Neuron (in vitro differentiated cells): Measurements from ENCODE around the gene CH25H.
"Not testable (repeated sequence)": the region's sequence is repeated elsewhere in the genome, so short reads cannot be mapped to it uniquely, and the experiment has no call there.

Source experiments
- H2AFZ ChIP-seq: one replicate; pipeline ENCODE4 v1.6.1; 2013; ENCODE audit warnings: low read depth, mild to moderate bottlenecking, inconsistent platforms, low read length, moderate library complexity
- H3K27me3 ChIP-seq: one replicate; pipeline ENCODE4 v1.6.1; 2013; ENCODE audit warnings: low read length; ENCODE audit not compliant: insufficient read depth
- H3K36me3 ChIP-seq: one replicate; pipeline ENCODE4 v1.6.1; 2013; ENCODE audit warnings: low read length; ENCODE audit not compliant: insufficient read depth
- H3K4me1 ChIP-seq: one replicate; pipeline ENCODE4 v1.6.1; 2013; ENCODE audit warnings: low read length; ENCODE audit not compliant: insufficient read depth
- H3K4me3 ChIP-seq: 2 replicates; pipeline ENCODE4 v1.5.1; 2013; ENCODE audit warnings: mild to moderate bottlenecking, low read length, moderate library complexity
- H3K9me3 ChIP-seq: one replicate; pipeline ENCODE4 v1.6.1; 2013; ENCODE audit warnings: low read length

CH25H gene

GRCh38 chr10:89207181-89207800, at the start of gene CH25H:
Gene CH25H, minus strand, starts transcription at chr10:89207317. Its CDS starts 25 bp downstream, at chr10:89207292.
- Histone ChIP-seq H3K4me1 (peaks cover 16% of the 10 kb centered on the region), H2AFZ (peak within 1 kb of the TSS; percentile 74), H3K4me3 (peak within 1 kb of the TSS; percentile 33), H3K36me3 (no peaks in the 10 kb centered on the region), H3K27me3 (peaks cover 71% of the 10 kb centered on the region), H3K9me3 (no peaks in the 10 kb centered on the region)

- Histone ChIP-seq H3K27me3 (no peaks in the 10 kb centered on the region), H3K36me3 (no peaks in the 10 kb centered on the region), H3K4me3 (no peak overlapping the region), H3K9me3 (peaks cover 7% of the 10 kb centered on the region), H2AFZ (no peak overlapping the region), H3K4me1 (peaks cover 4% of the 10 kb centered on the region)
These were observed 49.2 kb upstream of the CH25H start for GRCh38 chr10:89256340-89256739.

- no peaks in the 10 kb centered on the region for H3K36me3 ChIP-seq
- H3K9me3 ChIP-seq: peaks cover 7% of the 10 kb centered on the region
These were observed 48.7 kb upstream of the CH25H start for GRCh38 chr10:89255793-89256192.

GRCh38 chr10:89255091-89255579, 48.0 kb upstream of the CH25H start:
- not testable (repeated sequence) for H3K4me3 ChIP-seq, H3K9me3 ChIP-seq, H3K27me3 ChIP-seq, H2AFZ ChIP-seq, H3K36me3 ChIP-seq, H3K4me1 ChIP-seq

More at GRCh38 chr10:89255793-89256192, 48.7 kb upstream of the CH25H start:
- H3K27me3 ChIP-seq: no peaks in the 10 kb centered on the region
- H2AFZ ChIP-seq: no peak overlapping the region
- no peak overlapping the region for H3K4me3 ChIP-seq
- H3K4me1 ChIP-seq: peaks cover 8% of the 10 kb centered on the region

GRCh38 chr10:89252225-89252585, 45.1 kb upstream of the CH25H start:
- no peaks in the 10 kb centered on the region for H3K27me3 ChIP-seq
- no peaks in the 10 kb centered on the region for H3K36me3 ChIP-seq
- H2AFZ ChIP-seq: no peak overlapping the region
- peak overlapping the region; percentile 64 for H3K4me3 ChIP-seq
- peaks cover 6% of the 10 kb centered on the region for H3K4me1 ChIP-seq
- H3K9me3 ChIP-seq: peaks cover 7% of the 10 kb centered on the region

GRCh38 chr10:89251409-89252224, 44.5 kb upstream of the CH25H start, which contains the start of gene LIPA:
Gene LIPA, minus strand, starts transcription at chr10:89251775. Its CDS starts 4,127 bp downstream, at chr10:89247648.
- Histone ChIP-seq H2AFZ (peak within 1 kb of the TSS; percentile 75), H3K36me3 (no peaks in the 10 kb centered on the region), H3K4me3 (peak within 1 kb of the TSS; percentile 64), H3K4me1 (peaks cover 6% of the 10 kb centered on the region), H3K27me3 (no peaks in the 10 kb centered on the region), H3K9me3 (peaks cover 7% of the 10 kb centered on the region)

- H2AFZ ChIP-seq: peak overlapping the region; percentile 75
- H3K36me3 ChIP-seq: no peaks in the 10 kb centered on the region
- H3K27me3 ChIP-seq: no peaks in the 10 kb centered on the region
- H3K9me3 ChIP-seq: peaks cover 7% of the 10 kb centered on the region
- H3K4me3 ChIP-seq: peak overlapping the region; percentile 64
- H3K4me1 ChIP-seq: peaks cover 6% of the 10 kb centered on the region
These were observed 43.8 kb upstream of the CH25H start for GRCh38 chr10:89250865-89251408.

- Histone ChIP-seq H2AFZ (no peak overlapping the region), H3K4me1 (peaks cover 6% of the 10 kb centered on the region), H3K4me3 (no peak overlapping the region), H3K36me3 (no peaks in the 10 kb centered on the region), H3K27me3 (no peaks in the 10 kb centered on the region), H3K9me3 (peaks cover 4% of the 10 kb centered on the region)
These were observed 41.9 kb upstream of the CH25H start for GRCh38 chr10:89248990-89249389.

GRCh38 chr10:89247623-89248022, 40.5 kb upstream of the CH25H start:
- not testable (repeated sequence) for H3K9me3 ChIP-seq, H3K36me3 ChIP-seq, H3K4me1 ChIP-seq, H3K27me3 ChIP-seq, H2AFZ ChIP-seq, H3K4me3 ChIP-seq

GRCh38 chr10:89245802-89246201, 38.7 kb upstream of the CH25H start:
- no peak overlapping the region for H3K4me3 ChIP-seq
- no peaks in the 10 kb centered on the region for H3K9me3 ChIP-seq
- H3K4me1 ChIP-seq: peaks cover 4% of the 10 kb centered on the region
- no peaks in the 10 kb centered on the region for H3K27me3 ChIP-seq
- H2AFZ ChIP-seq: no peak overlapping the region
- no peaks in the 10 kb centered on the region for H3K36me3 ChIP-seq

GRCh38 chr10:89242840-89243568, 35.9 kb upstream of the CH25H start:
- Histone ChIP-seq H3K9me3 (no peaks in the 10 kb centered on the region), H2AFZ (no peak overlapping the region), H3K27me3 (no peaks in the 10 kb centered on the region), H3K4me3 (no peak overlapping the region), H3K4me1 (peaks cover 3% of the 10 kb centered on the region), H3K36me3 (no peaks in the 10 kb centered on the region)

GRCh38 chr10:89242345-89242684, 35.2 kb upstream of the CH25H start:
- H2AFZ ChIP-seq: no peak overlapping the region
- H3K27me3 ChIP-seq: no peaks in the 10 kb centered on the region
- peaks cover 3% of the 10 kb centered on the region for H3K4me1 ChIP-seq
- no peaks in the 10 kb centered on the region for H3K9me3 ChIP-seq
- no peaks in the 10 kb centered on the region for H3K36me3 ChIP-seq
- no peak overlapping the region for H3K4me3 ChIP-seq
